H9 (cell line): Measurements from ENCODE around the gene TRPC6. TPM values are rescaled to one million over a fixed set of nuclear protein-coding genes. Genes with fewer than 3 reads are reported as not detected.

Experiments
- DNase-seq: peaks from one replicate; pipeline ENCODE4 v3.0.0-alpha.2; 2017
- H2AFZ ChIP-seq: one replicate; pipeline ENCODE4 v1.6.1; 2013; ENCODE audit warnings: mild to moderate bottlenecking, low read length, control low read depth, moderate library complexity
- H2AK5ac ChIP-seq: 2 replicates; pipeline ENCODE4 v1.6.1; 2013; ENCODE audit warnings: low read length, control low read depth, mixed read lengths; ENCODE audit not compliant: insufficient read length
- H2BK120ac ChIP-seq: one replicate; pipeline ENCODE4 v1.6.1; 2013; ENCODE audit warnings: low read depth, mild to moderate bottlenecking, low read length, control low read depth, inconsistent platforms; ENCODE audit not compliant: poor library complexity, severe bottlenecking
- H2BK12ac ChIP-seq: 2 replicates; pipeline ENCODE4 v1.6.1; 2013; ENCODE audit warnings: low read length, control low read depth, mixed read lengths, low read depth; ENCODE audit not compliant: insufficient read length
- H2BK15ac ChIP-seq: 2 replicates; pipeline ENCODE4 v1.6.1; 2013; ENCODE audit warnings: low read depth, low read length, control low read depth
- H2BK20ac ChIP-seq: one replicate; pipeline ENCODE4 v1.6.1; 2013; ENCODE audit warnings: low read depth, mild to moderate bottlenecking, low read length, control low read depth, inconsistent platforms; ENCODE audit not compliant: poor library complexity, severe bottlenecking
- H2BK5ac ChIP-seq: 2 replicates; pipeline ENCODE4 v1.6.1; 2013; ENCODE audit warnings: low read length, control low read depth, mixed read lengths; ENCODE audit not compliant: insufficient read length
- H3K14ac ChIP-seq: 2 replicates; pipeline ENCODE4 v1.6.1; 2013; ENCODE audit warnings: low read length, control low read depth; ENCODE audit not compliant: insufficient read depth
- H3K18ac ChIP-seq: 2 replicates; pipeline ENCODE4 v1.6.1; 2013; ENCODE audit warnings: low read depth, mild to moderate bottlenecking, mixed read lengths, low read length, control low read depth; ENCODE audit not compliant: insufficient read length
- H3K23ac ChIP-seq: 2 replicates; pipeline ENCODE4 v1.6.1; 2013; ENCODE audit warnings: low read length, control low read depth, mixed read lengths, low read depth; ENCODE audit not compliant: insufficient read length
- H3K23me2 ChIP-seq: 2 replicates; pipeline ENCODE4 v1.6.1; 2013; ENCODE audit warnings: low read depth, mild to moderate bottlenecking, mixed read lengths, low read length, control low read depth; ENCODE audit not compliant: insufficient read length, poor library complexity, severe bottlenecking
- H3K27ac ChIP-seq: 2 replicates; pipeline ENCODE4 v1.5.1; 2013; ENCODE audit warnings: low read length, control low read depth, mixed read lengths, low read depth; ENCODE audit not compliant: insufficient read length
- H3K27me3 ChIP-seq: 2 replicates; pipeline ENCODE4 v1.6.1; 2013; ENCODE audit warnings: low read length, control low read depth, inconsistent platforms; ENCODE audit not compliant: insufficient read depth
- H3K4ac ChIP-seq: 2 replicates; pipeline ENCODE4 v1.6.1; 2013; ENCODE audit warnings: low read depth, mild to moderate bottlenecking, control low read depth, inconsistent platforms, low read length, moderate library complexity
- H3K4me1 ChIP-seq: 2 replicates; pipeline ENCODE4 v1.6.1; 2013; ENCODE audit warnings: low read length, control low read depth, inconsistent platforms; ENCODE audit not compliant: insufficient read depth
- H3K4me2 ChIP-seq: 2 replicates; pipeline ENCODE4 v1.6.1; 2013; ENCODE audit warnings: low read length, control low read depth, mixed read lengths; ENCODE audit not compliant: insufficient read length, insufficient read depth
- H3K56ac ChIP-seq: 2 replicates; pipeline ENCODE4 v1.6.1; 2013; ENCODE audit warnings: low read depth, mild to moderate bottlenecking, mixed read lengths, low read length, control low read depth; ENCODE audit not compliant: insufficient read length
- H3K79me1 ChIP-seq: 2 replicates; pipeline ENCODE4 v1.6.1; 2013; ENCODE audit warnings: low read depth, mild to moderate bottlenecking, moderate library complexity, low read length, control low read depth, inconsistent platforms; ENCODE audit not compliant: insufficient read depth, poor library complexity, severe bottlenecking
- H3K79me2 ChIP-seq: 2 replicates; pipeline ENCODE4 v1.6.1; 2013; ENCODE audit warnings: low read length, control low read depth, inconsistent platforms; ENCODE audit not compliant: insufficient read depth
- H3K9ac ChIP-seq: 2 replicates; pipeline ENCODE4 v1.6.1; 2013; ENCODE audit warnings: low read length, control low read depth, mixed read lengths; ENCODE audit not compliant: insufficient read length; ENCODE audit errors: extremely low read depth
- H3K9me3 ChIP-seq: one replicate; pipeline ENCODE4 v1.6.1; 2013; ENCODE audit warnings: low read depth, low read length, inconsistent platforms; ENCODE audit not compliant: control insufficient read depth
- H3T11ph ChIP-seq: one replicate; pipeline ENCODE4 v1.6.1; 2013; ENCODE audit warnings: mild to moderate bottlenecking, low read length, control low read depth, inconsistent platforms
- H4K20me1 ChIP-seq: one replicate; pipeline ENCODE4 v1.6.1; 2013; ENCODE audit not compliant: control insufficient read depth, insufficient read length, insufficient read depth
- H4K5ac ChIP-seq: 2 replicates; pipeline ENCODE4 v1.6.1; 2013; ENCODE audit warnings: low read depth, mild to moderate bottlenecking, mixed read lengths, low read length, control low read depth; ENCODE audit not compliant: insufficient read length
- H4K8ac ChIP-seq: replicated peaks from 2 replicates; pipeline ENCODE4 v1.6.1; 2013; ENCODE audit warnings: low read length, control low read depth, mixed read lengths, low read depth; ENCODE audit not compliant: insufficient read length
- H4K91ac ChIP-seq: 2 replicates; pipeline ENCODE4 v1.6.1; 2013; ENCODE audit warnings: low read depth, mild to moderate bottlenecking, moderate library complexity, mixed read lengths, low read length, control low read depth; ENCODE audit not compliant: insufficient read length
- H3K27ac Mint-ChIP-seq, 3 experiments: 2 replicates in 2 of 3; 3 replicates in 1 of 3; pipeline ENCODE4 v1.8.0; 2020 to 2021; ENCODE audit warnings: mixed read lengths in 3 of 3, mild to moderate bottlenecking in 1 of 3, moderate library complexity in 1 of 3
- H3K27me3 Mint-ChIP-seq: 2 replicates; pipeline ENCODE4 v1.8.0; 2021; ENCODE audit warnings: low read depth, mild to moderate bottlenecking, moderate library complexity, mixed read lengths
- H3K36me3 Mint-ChIP-seq, 3 experiments: 2 replicates in 2 of 3; 3 replicates in 1 of 3; pipeline ENCODE4 v1.8.0; 2020 to 2021; ENCODE audit warnings: low read depth in 3 of 3, mixed read lengths in 3 of 3; ENCODE audit not compliant: insufficient read depth in 1 of 3
- H3K4me1 Mint-ChIP-seq, 2 experiments: 2 replicates each; pipeline ENCODE4 v1.8.0; 2020; ENCODE audit warnings: mixed read lengths in 2 of 2
- H3K4me3 Mint-ChIP-seq, 2 experiments: 2 replicates in 1 of 2; 3 replicates in 1 of 2; pipeline ENCODE4 v1.8.0; 2020 to 2021; ENCODE audit warnings: mild to moderate bottlenecking in 2 of 2, mixed read lengths in 2 of 2, moderate library complexity in 1 of 2
- H3K9me3 Mint-ChIP-seq, 2 experiments: 2 replicates in 1 of 2; 3 replicates in 1 of 2; pipeline ENCODE4 v1.8.0; 2020; ENCODE audit warnings: mild to moderate bottlenecking in 2 of 2, mixed read lengths in 2 of 2, moderate library complexity in 1 of 2
- CTCF ChIP-seq: fragments of 200-600 bp; sonication (generic); conservative IDR thresholded peaks from 3 replicates; pipeline ENCODE4 v1.8.0; 2021; ENCODE audit warnings: antibody characterized with exemption, mild to moderate bottlenecking
- WGBS: extraction: QIAGEN DNeasy Blood & Tissue Kit; methylation state at CpG from one replicate; pipeline ENCODE4 v1.1.7; 2013; ENCODE audit warnings: missing lambda C conversion rate, low lambda C conversion rate, mixed read lengths; ENCODE audit not compliant: insufficient read length; ENCODE audit errors: extremely low coverage; 5-methylcytosine and 5-hydroxymethylcytosine counted together
- total RNA-seq: library from RNA; stranded (reverse); gene quantifications from 2 replicates; pipeline ENCODE4 v1.2.1, GENCODE V29; 2021

Gene TRPC6
- total RNA-seq, 1 experiment from 2014 or later: 14.4 TPM

GRCh38 chr11:101474666-101475065 lies 109.1 kb downstream of the TRPC6 start:
- H3K9me3 ChIP-seq: no peaks in the 10 kb centered on the region
- H2BK15ac ChIP-seq: no peak overlapping the region
- Mint-ChIP-seq H3K9me3 (no peaks in the 10 kb centered on the region), H3K27me3 (no peaks in the 10 kb centered on the region), H3K27ac (no peak overlapping the region), H3K4me3 (no peak overlapping the region), H3K4me1 (peaks cover 12 to 14% of the 10 kb centered on the region in 2 experiments; a peak in 3 of 4 replicates), H3K36me3 (peaks cover 0 to 6% (median 0%) of the 10 kb centered on the region in 3 experiments; a peak in 2 of 7 replicates)
- no peak overlapping the region for H3K4me2 ChIP-seq
- no peaks in the 10 kb centered on the region for H3K79me2 ChIP-seq
- H4K5ac ChIP-seq: no peak overlapping the region
- H3K79me1 ChIP-seq: no peaks in the 10 kb centered on the region
- H2AK5ac ChIP-seq: no peak overlapping the region
- H3K14ac ChIP-seq: no peak overlapping the region
- TF ChIP-seq CTCF: no peak
- no peaks in the 10 kb centered on the region for H4K20me1 ChIP-seq
- no peak for DNase-seq
- no peak overlapping the region for H3T11ph ChIP-seq
- no peaks in the 10 kb centered on the region for H3K23me2 ChIP-seq
- no peak overlapping the region for H3K27ac ChIP-seq
- no peak overlapping the region for H3K23ac ChIP-seq
- no peak overlapping the region for H3K56ac ChIP-seq
- no peak overlapping the region for H2BK120ac ChIP-seq
- H3K18ac ChIP-seq: no peak overlapping the region
- no peaks in the 10 kb centered on the region for H3K27me3 ChIP-seq
- H3K4me1 ChIP-seq: no peaks in the 10 kb centered on the region; the same call in 1 of the 2 replicates
- WGBS: no CpG with 5 or more reads among the region's 3 CpGs
- no peak overlapping the region for H2AFZ ChIP-seq
- no peak overlapping the region for H2BK20ac ChIP-seq
- H2BK5ac ChIP-seq: no peak overlapping the region
- no peak overlapping the region for H2BK12ac ChIP-seq
- no peak overlapping the region for H4K91ac ChIP-seq
- no peak overlapping the region for H4K8ac ChIP-seq
- no peak overlapping the region for H3K9ac ChIP-seq
- no peak overlapping the region for H3K4ac ChIP-seq
